Ascending aorta (tissue), 2 donors: Measurements from ENCODE around the gene ZNF697. TPM values are rescaled to one million over a fixed set of nuclear protein-coding genes. Genes with fewer than 3 reads are reported as not detected.
"Not testable (repeated sequence)": the region's sequence is repeated elsewhere in the genome, so short reads cannot be mapped to it uniquely, and the experiment has no call there.

Experiments used
- DNase-seq, 2 donors: peaks; one replicate each; pipeline ENCODE4 v3.0.0-alpha.2; 2019; ENCODE audit warnings: low spot score in 2 of 2
- H3K27ac ChIP-seq, 2 donors: fragments of 200-600 bp; sonication (generic); one replicate each; pipeline ENCODE4 v1.5.1; 2016 to 2017; ENCODE audit warnings: mild to moderate bottlenecking in 1 of 2
- H3K27me3 ChIP-seq: fragments of 200-600 bp; sonication (generic); one replicate; pipeline ENCODE4 v1.5.1; 2017
- H3K36me3 ChIP-seq, 2 donors: fragments of 200-600 bp; sonication (generic); one replicate each; pipeline ENCODE4 v1.5.1; 2016
- H3K4me1 ChIP-seq, 2 donors: fragments of 200-600 bp; sonication (generic); one replicate each; pipeline ENCODE4 v1.5.1; 2016 to 2017; ENCODE audit warnings: mild to moderate bottlenecking in 1 of 2
- H3K4me3 ChIP-seq, 2 donors: fragments of 200-600 bp; sonication (generic); one replicate each; pipeline ENCODE4 v1.5.1; 2016 to 2017; ENCODE audit warnings: mild to moderate bottlenecking in 1 of 2
- H3K9me3 ChIP-seq, 2 donors: fragments of 200-600 bp; sonication (generic); one replicate each; pipeline ENCODE4 v1.5.1; 2016
- CTCF ChIP-seq, 3 experiments: fragments of 200-600 bp in 2 of 3; fragments of 450-650 bp in 1 of 3; sonication (generic) in 2 of 3; IDR thresholded peaks; one replicate each; pipeline ENCODE4 v1.5.1; 2016 to 2019; ENCODE audit warnings: antibody characterized with exemption in 3 of 3, mild to moderate bottlenecking in 1 of 3, moderate library complexity in 1 of 3
- intact Hi-C: fragments of 100-400 bp; cut with DNase I; formaldehyde crosslinking; loops from one replicate; pipeline ENCODE4 v1.15.1; 2023
- total RNA-seq: library from RNA; depleted of rRNA; stranded (reverse); fragments of >200 nt; gene quantifications from one replicate; pipeline ENCODE4 v1.1.0, GENCODE V29; 2016

Gene ZNF697
- total RNA-seq, 1 donor from 2014 or later = 0.11 TPM

- no peak for TF ChIP-seq CTCF (IDR thresholded peaks at IDR 0.05)
- H3K4me3 ChIP-seq = no peak overlapping the region
- no peaks in the 10 kb centered on the region for H3K9me3 ChIP-seq
- no peak for DNase-seq
- H3K27me3 ChIP-seq = no peaks in the 10 kb centered on the region
- intact Hi-C loops = no loop called here
- H3K36me3 ChIP-seq = peaks cover 4 to 18% of the 10 kb centered on the region in 2 donors
- H3K4me1 ChIP-seq = peaks cover 6 to 9% of the 10 kb centered on the region in 2 donors
- no peak overlapping the region for H3K27ac ChIP-seq
Measured at GRCh38 chr1:119623193-119623515, 24.9 kb downstream of the ZNF697 start.

- TF ChIP-seq CTCF (IDR thresholded peaks at IDR 0.05) = no peak
- Histone ChIP-seq H3K4me1 (peaks cover 4 to 6% of the 10 kb centered on the region in 2 donors), H3K4me3 (no peak overlapping the region), H3K27me3 (no peaks in the 10 kb centered on the region), H3K27ac (no peak overlapping the region), H3K36me3 (peaks cover 4 to 18% of the 10 kb centered on the region in 2 donors), H3K9me3 (no peaks in the 10 kb centered on the region)
- DNase-seq = no peak
- intact Hi-C loops = no loop called here
Measured at GRCh38 chr1:119622311-119623192, 25.5 kb downstream of the ZNF697 start.

GRCh38 chr1:119621705-119622104, 26.4 kb downstream of the ZNF697 start:
- DNase-seq = no peak
- Histone ChIP-seq H3K27me3 (no peaks in the 10 kb centered on the region), H3K9me3 (no peaks in the 10 kb centered on the region), H3K27ac (no peak overlapping the region), H3K4me3 (no peak overlapping the region), H3K36me3 (peaks cover 4 to 18% of the 10 kb centered on the region in 2 donors), H3K4me1 (peaks cover 2 to 6% of the 10 kb centered on the region in 2 donors)
- TF ChIP-seq CTCF (IDR thresholded peaks at IDR 0.05) = no peak
- intact Hi-C loops = no loop called here

- Histone ChIP-seq H3K27me3 (no peaks in the 10 kb centered on the region), H3K36me3 (peaks cover 4 to 8% of the 10 kb centered on the region in 2 donors), H3K27ac (no peak overlapping the region), H3K9me3 (no peaks in the 10 kb centered on the region), H3K4me1 (peaks cover 0 to 4% of the 10 kb centered on the region in 2 donors), H3K4me3 (no peak overlapping the region)
- DNase-seq = no peak
- TF ChIP-seq CTCF (IDR thresholded peaks at IDR 0.05) = no peak
- intact Hi-C loops = no loop called here
Measured at GRCh38 chr1:119617751-119618691, 30.0 kb downstream of the ZNF697 start.

GRCh38 chr1:119616748-119617147, 31.3 kb downstream of the ZNF697 start:
- DNase-seq, H3K36me3 ChIP-seq, H3K4me1 ChIP-seq, H3K9me3 ChIP-seq, intact Hi-C loops, H3K27ac ChIP-seq, H3K27me3 ChIP-seq, H3K4me3 ChIP-seq: not testable (repeated sequence)

- H3K4me3 ChIP-seq, intact Hi-C loops, H3K27me3 ChIP-seq, H3K9me3 ChIP-seq, H3K36me3 ChIP-seq, H3K4me1 ChIP-seq, DNase-seq, H3K27ac ChIP-seq: not testable (repeated sequence)
Measured at GRCh38 chr1:119615100-119615499, 33.0 kb downstream of the ZNF697 start.
